DMS 273 (cell line): ENCODE results near the gene CDC42EP3.

ENCODE experiments used
- DNase-seq: peaks from one replicate; lab custom pipeline; 2025; ENCODE audit not compliant: unreplicated experiment; lab: John Stamatoyannopoulos, UW

CDC42EP3 gene

GRCh38 chr2:37619959-37620300 lies 51.5 kb downstream of the CDC42EP3 start:
- no peak for DNase-seq

GRCh38 chr2:37619230-37619958 lies 52.0 kb downstream of the CDC42EP3 start:
- no peak for DNase-seq

GRCh38 chr2:37618326-37618725 lies 53.1 kb downstream of the CDC42EP3 start:
- no peak for DNase-seq

DNA sequence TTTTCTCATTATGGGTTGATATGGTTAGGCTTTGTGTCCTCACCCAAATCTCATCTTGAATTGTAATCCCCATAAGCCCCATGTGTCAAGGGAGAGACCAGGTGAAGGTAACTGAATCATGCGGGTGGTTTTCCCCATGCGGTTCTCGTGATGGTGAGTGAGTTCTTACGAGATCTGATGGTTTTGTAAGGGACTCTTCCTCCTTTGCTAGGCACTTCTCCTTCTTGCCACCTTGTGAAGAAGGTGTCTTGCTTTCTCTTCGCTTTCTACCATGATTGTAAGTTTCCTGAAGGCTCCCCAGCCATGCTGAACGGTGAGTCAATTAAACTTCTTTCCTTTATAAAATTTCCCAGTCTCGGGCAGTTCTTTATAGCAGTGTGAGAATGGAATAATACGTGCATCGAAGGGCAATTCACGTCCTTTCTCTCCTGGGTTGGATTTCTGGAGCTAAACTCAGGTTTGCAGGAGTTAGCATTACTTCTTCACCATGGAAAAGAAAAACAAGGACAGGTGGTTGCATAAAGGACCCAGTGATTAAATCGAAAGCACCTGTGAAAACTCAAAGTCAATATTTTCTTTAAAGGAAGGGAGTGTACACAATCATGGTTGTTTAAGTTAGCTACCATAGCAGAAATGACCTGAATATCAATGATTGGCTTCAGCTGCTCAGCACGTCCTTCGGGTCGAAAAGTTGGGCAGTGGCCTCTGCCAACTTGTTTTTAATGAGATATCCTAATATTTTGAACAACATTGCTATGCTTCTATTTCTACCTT lies 54.1 kb downstream of the CDC42EP3 start:
- DNase-seq: peak; percentile 44

DNA sequence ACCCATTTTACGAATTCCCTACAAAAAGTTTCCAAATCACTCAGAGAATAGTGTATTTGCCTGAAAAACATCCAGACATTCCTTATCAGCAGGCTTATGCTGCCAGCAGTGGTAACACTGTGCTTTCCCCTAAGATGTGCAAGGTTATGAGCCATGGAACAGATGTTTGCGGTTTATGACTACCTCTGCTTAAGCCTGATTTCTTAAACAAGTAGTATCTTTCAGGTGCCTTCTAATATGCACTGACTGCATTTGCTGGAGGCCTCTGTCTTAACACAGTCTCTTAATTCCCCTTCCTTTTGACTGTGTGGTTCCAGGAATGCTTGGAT lies 54.8 kb downstream of the CDC42EP3 start:
- DNase-seq: peak; percentile 79

GRCh38 chr2:37615804-37616676 lies 55.4 kb downstream of the CDC42EP3 start:
- peak; percentile 41 for DNase-seq

DNA sequence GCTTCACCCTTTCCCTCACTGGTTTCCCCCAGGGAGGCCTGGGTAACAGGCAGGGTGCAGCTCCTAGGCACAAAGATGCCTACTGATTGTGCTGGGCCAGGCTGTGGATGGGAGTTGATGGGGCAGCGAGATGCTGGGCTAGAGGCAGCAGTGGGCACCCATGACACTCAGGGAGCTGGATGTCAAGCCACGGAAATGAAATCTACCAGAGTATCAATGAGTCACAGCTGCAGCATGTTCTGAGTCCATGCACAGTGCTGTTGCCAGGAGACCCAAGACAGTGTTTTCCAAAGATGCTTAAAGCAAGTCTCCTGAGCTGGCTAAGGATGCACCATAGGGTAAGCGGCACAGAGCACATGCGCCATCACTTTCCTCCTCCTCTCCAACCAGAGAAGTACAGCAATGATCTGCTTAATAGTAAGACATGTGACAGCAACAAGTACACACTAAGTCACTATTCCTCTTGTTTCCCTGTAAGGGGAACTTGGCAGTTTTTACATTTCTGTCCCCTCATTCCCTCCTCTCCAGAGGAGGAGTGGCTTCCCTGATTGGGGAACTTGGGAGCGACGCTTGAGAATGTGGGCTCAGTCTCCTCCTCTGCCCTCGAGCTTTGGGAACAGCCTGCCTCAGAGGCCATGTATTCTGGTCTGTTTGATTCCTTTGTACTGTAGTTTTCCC lies 57.2 kb downstream of the CDC42EP3 start:
- no peak for DNase-seq

DNA sequence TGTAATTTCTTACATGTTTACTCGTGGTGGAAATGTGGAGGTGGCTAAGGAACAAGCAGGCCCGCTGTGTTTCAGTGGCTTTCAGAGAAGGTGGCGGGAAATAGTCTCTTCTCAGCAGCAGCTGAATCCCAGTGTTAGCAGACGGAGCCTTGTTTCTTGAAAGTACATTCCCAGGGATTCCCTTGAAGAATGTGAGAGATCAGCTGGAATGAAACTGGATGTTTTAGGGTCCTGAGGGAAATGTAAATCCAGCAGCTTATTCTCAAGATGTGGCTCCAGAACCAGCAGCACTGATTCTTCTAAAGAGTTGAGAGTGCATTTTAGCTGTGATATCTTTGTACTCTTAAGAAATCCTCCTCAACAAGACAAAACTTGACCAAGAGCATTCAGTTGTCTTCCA lies 59.1 kb downstream of the CDC42EP3 start:
- no peak for DNase-seq

DNA sequence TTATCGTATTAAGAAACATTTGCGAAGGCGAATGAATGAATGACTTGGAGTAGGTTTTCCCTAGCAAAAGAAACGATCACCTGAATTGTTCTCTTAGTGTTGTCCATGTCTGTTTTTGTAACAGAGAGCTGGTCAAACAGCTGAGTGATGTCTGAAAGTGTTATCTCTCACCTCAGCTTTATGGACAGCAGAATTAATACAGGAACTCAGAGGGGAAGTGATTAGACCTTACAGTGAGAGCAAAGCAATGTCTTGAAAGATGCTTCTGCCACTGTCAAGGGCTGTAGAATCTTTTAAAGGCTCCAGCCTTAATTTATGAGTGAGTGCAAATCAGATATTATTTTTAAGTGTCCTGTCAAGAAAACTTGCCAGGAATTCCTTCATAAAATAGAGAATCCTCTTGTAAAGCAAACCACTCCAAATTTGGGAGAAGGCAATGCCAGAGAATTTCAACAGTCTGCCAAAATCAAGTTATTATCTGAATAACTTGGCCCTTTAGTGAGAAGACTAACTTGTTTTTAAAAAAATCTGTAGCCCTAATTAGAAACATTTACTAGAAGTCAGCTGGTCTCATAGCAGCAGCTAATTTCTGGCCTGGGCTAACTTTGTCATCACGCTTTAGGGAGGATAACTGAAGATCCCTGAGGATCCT lies 60.7 kb downstream of the CDC42EP3 start:
- no peak for DNase-seq

- no peak for DNase-seq
Measured at GRCh38 chr2:37609782-37610181, 61.7 kb downstream of the CDC42EP3 start.

DNA sequence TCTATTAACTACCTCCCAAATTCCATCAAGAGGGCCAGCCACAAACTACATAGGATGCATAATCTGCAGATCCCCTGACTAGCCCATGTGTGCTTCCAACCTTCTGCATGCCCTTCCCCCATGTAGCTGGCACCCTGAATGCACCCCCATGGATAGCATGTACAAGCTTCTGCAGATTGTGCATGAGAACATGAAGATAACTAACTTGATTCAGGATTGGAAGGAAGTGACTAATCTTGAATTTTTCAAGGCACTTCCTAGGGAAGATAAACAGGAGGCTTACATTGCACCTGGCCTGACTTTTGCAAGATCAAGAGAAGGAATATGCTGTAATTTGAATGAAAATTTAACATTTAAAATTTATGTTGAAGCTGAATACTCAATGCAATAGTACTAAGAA lies 66.7 kb downstream of the CDC42EP3 start:
- no peak for DNase-seq

- DNase-seq: no peak
Measured at GRCh38 chr2:37602702-37603101, 68.7 kb downstream of the CDC42EP3 start.

DNA sequence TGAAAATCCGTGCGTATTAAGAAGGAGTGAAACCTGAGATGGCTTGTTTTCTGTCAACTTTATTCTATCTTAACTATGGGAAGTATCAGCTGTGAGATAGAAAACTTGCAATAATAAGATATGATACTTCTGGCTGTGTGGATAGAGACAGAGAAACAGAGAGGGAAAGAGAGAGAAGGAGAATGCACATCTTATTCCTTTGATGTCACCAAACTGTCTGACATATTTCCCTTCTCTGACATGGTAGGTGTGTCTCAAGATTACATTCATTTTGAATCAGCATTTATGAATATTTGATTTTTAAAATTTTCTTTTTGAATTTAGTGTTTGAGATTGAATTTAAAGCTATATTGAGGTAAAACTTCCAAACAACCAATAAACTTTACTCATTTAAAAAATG lies 69.4 kb downstream of the CDC42EP3 start:
- DNase-seq: no peak

GRCh38 chr2:37601569-37601968 lies 69.9 kb downstream of the CDC42EP3 start:
- DNase-seq: no peak

DNA sequence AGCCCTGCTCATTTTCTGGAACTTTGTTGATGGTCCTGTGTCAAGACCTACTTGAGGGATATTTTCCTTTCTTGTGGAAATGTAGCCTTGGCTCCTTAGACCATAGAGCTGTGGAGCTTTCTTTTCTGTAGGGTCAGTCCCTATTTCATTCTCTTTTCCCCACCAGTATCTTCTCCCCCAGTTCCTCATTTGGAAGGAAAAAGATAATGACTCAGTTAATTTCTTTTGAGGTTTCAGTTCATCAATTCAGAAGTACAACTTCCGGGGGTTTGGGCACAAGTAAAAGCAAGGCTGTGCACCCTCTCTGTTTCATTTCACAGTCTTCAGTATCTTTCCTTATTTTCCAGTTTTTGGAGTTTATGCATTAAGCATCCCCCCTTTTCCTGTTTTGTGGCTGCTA lies 70.7 kb downstream of the CDC42EP3 start:
- DNase-seq: no peak

DNA sequence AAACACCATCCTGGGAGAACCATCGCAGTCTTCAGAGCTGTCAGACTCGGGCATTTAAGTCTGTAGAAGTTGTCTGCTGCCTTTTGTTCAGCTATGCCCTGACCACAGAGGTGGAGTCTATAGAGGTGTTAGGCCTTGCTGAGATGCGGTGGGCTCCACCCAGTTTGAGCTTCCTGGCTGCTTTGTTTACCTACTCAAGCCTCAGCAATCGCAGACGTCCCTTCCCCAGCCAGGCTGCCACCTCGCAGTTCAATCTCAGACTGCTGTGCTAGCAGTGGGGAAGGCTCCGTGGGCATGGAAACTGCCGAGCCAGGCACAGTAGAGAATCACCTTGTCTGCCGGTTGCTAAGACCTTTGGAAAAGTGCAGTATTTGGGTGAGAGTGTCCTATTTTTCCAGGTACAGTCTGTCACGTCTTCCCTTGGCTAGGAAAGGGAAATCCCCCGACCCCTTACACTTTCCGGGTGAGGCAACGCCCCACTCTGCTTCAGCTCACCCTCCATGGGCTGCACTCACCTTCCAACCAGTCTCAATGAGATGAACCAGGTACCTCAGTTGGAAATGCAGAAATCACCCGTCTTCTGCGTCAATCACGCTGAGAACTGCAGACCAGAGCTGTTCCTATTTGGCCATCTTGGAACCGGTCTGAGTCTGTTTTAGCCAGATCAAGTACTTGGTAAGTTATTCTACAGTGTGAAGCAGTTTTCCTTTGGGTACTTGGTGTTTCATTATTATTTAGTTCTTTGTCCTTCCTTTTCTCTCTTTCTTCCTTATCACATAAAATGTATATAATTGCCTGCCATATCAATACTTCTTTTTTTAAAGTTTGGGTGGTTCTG lies 71.5 kb downstream of the CDC42EP3 start:
- no peak for DNase-seq

DNA sequence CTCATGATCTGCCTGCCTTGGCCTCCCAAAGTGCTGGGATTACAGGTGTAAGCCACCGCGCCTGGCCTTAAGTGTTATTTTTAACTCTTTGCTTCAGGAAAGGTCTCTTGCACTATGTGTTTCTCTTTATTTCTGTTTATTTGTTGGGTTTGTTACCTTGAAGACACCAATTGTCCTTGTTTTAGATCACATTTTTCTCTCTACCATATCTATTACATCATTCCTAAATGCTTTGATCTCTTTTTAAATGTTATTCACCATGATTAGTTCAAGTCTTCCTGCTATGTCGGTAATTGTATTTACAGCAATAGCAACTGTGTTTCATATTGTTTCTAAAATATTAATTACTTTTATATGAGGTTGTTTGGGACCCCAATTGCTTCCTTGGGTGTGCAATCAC lies 77.7 kb downstream of the CDC42EP3 start:
- no peak for DNase-seq

GRCh38 chr2:37593024-37593423 lies 78.4 kb downstream of the CDC42EP3 start:
- DNase-seq: no peak
